Astrocyte of the cerebellum (primary cell): ENCODE measurements around the gene CATSPER3.

Experiments used
- DNase-seq: peaks from one replicate; pipeline ENCODE4 v3.0.0-alpha.2; 2011; ENCODE audit warnings: low read depth
- H3K4me3 ChIP-seq: 2 replicates; pipeline ENCODE4 v1.5.1; 2011; ENCODE audit warnings: mild to moderate bottlenecking, low read depth, low read length, moderate library complexity
- in situ Hi-C: cut with HindIII; loops from 2 replicates; pipeline ENCODE4 v1.10.0; 2017; ENCODE audit warnings: low sequenced_read_pairs
- TF ChIP-seq, protein P1 (sequence below): IDR thresholded peaks from 2 replicates; pipeline ENCODE4 v1.5.1; 2012; ENCODE audit warnings: low read length, low read depth, moderate library complexity, mild to moderate bottlenecking; ENCODE audit errors: missing control alignments

The CATSPER3 gene

GRCh38 chr5:134949316-134949715 lies 18.4 kb upstream of the CATSPER3 start:
- DNase-seq = no peak
- in situ Hi-C loops = no loop called here

DNA sequence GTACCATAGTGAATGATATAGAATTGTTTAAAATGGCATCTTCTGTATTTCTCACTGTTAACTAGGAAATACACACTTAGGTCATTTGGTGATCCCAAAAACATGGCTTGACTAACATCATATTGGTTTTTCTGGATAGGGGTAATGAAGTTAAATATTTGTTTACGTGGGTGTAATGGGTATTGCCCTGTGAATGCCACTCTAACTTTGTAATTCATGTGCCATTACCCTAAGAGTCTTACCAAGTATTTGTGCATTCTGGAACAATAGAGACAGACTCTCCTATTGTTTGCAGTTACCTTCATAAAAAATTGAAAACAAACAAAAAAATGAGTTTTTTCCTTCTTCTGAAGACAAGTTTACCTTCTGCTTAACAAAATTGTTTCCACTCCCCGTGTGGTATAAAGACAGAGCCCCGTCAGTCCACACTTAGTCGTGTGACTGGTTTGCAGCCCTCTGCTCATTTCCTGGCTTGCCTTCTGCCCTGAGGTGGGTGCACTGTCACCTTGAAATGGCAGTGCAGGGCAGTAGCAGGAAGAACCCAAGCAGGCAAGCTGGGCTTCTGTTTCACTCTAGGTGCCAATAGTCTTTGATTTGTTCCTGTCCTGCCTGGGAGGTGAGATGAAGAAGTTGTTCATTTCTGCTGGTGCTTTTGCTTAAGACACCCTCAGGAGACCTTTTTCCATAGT lies 9.6 kb upstream of the CATSPER3 start:
- in situ Hi-C loops = no loop called here
- no peak overlapping the region for H3K4me3 ChIP-seq
- DNase-seq = no peak
- TF ChIP-seq, protein P1, sequence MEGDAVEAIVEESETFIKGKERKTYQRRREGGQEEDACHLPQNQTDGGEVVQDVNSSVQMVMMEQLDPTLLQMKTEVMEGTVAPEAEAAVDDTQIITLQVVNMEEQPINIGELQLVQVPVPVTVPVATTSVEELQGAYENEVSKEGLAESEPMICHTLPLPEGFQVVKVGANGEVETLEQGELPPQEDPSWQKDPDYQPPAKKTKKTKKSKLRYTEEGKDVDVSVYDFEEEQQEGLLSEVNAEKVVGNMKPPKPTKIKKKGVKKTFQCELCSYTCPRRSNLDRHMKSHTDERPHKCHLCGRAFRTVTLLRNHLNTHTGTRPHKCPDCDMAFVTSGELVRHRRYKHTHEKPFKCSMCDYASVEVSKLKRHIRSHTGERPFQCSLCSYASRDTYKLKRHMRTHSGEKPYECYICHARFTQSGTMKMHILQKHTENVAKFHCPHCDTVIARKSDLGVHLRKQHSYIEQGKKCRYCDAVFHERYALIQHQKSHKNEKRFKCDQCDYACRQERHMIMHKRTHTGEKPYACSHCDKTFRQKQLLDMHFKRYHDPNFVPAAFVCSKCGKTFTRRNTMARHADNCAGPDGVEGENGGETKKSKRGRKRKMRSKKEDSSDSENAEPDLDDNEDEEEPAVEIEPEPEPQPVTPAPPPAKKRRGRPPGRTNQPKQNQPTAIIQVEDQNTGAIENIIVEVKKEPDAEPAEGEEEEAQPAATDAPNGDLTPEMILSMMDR = no peak

More at GRCh38 chr5:134949316-134949715, 18.4 kb upstream of the CATSPER3 start:
- TF ChIP-seq, protein P1 = no peak
- no peak overlapping the region for H3K4me3 ChIP-seq

DNA sequence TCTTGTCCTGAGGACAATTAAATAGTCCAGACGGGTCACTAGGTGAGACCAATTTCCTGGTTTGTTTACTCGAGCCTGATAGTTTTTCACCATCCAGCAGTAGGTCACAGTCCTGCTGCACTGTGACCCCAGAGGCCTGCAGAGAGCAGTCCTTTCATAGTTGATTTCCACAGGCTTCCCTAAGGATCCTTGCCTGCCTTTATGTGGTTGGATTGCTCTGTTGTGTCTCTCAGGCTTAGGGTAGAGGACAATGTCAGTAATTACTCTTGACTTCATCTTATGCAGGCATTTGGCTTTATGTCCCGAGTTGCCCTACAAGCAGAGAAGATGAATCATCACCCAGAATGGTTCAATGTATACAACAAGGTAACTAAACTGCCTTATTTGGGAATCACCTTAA lies 9.0 kb upstream of the CATSPER3 start:
- TF ChIP-seq, protein P1 = no peak
- no peak overlapping the region for H3K4me3 ChIP-seq
- DNase-seq = no peak
- in situ Hi-C loops = no loop called here

DNA sequence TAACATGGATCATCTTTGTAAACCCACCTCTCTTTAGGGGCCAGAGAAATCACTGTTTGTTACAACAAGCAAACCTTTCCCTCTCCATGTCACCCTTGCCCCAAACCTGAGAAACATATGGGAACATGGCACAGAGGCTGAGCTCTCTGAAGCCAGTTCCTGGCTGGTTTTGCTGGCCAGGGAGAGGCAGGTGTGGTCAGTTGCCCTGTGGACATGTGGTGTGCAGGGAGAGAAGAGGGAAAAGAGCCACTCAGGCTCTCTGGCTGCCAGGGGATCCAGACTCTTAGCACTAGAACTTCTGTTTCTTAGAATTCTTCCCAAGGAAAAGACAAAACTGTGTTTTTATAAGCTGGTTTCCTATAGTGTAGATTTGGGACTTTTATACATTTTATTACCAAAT lies 4.6 kb upstream of the CATSPER3 start:
- TF ChIP-seq, protein P1 = no peak
- DNase-seq = no peak
- in situ Hi-C loops = no loop called here
- H3K4me3 ChIP-seq = no peak overlapping the region

- TF ChIP-seq, protein P1 = no peak
- in situ Hi-C loops = no loop called here
- no peak for DNase-seq
- H3K4me3 ChIP-seq = no peak overlapping the region
Observed at GRCh38 chr5:134964359-134965270, 3.1 kb upstream of the CATSPER3 start.

DNA sequence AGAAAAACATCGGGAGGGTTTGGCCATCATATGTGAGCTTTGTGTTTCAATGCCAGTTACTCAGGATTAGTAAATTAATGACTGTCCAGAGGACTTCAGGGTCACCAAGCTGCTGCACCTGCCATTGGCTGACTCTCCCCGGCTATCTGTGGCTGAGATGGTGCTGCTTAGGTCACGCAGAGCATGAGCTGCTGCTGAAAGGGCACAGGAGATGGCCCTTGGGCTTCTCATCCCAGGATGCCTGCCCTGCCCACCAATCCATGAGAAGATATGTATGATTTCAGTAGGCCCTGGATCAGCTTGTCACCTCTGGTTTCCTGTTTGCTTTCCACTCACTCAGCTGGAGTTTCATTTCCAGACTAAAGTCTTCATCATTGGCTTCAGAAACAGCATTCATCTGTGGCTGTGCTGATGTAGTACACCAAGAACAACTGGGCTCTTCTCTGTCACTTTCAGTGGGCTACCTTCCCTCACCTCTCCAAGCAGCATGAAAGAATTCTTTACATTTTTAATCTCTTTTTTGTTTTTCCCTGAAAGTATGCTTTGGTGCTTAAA lies 2.4 kb upstream of the CATSPER3 start:
- DNase-seq = no peak
- H3K4me3 ChIP-seq = no peak overlapping the region
- TF ChIP-seq, protein P1 = no peak
- in situ Hi-C loops = no loop called here
